ENCODE results near the gene MUC5B.

GRCh38 chr11:1199751-1200610 lies 22.9 kb upstream of the MUC5B start:
- TF ChIP-seq CTCF (conservative IDR thresholded peaks at IDR 0.05) = no peak
- TF ChIP-seq EZH2 (IDR thresholded peaks at IDR 0.05; ENCODE audit: low read depth) = no peak

Measured in PC-9 (cell line).